Measurements from ENCODE around the gene SLC6A1. TPM values are rescaled to one million over a fixed set of nuclear protein-coding genes. Genes with fewer than 3 reads are reported as not detected.

SLC6A1 gene
- total and polyA plus RNA-seq, 5 donors from 2014 or later = not detected

DNA sequence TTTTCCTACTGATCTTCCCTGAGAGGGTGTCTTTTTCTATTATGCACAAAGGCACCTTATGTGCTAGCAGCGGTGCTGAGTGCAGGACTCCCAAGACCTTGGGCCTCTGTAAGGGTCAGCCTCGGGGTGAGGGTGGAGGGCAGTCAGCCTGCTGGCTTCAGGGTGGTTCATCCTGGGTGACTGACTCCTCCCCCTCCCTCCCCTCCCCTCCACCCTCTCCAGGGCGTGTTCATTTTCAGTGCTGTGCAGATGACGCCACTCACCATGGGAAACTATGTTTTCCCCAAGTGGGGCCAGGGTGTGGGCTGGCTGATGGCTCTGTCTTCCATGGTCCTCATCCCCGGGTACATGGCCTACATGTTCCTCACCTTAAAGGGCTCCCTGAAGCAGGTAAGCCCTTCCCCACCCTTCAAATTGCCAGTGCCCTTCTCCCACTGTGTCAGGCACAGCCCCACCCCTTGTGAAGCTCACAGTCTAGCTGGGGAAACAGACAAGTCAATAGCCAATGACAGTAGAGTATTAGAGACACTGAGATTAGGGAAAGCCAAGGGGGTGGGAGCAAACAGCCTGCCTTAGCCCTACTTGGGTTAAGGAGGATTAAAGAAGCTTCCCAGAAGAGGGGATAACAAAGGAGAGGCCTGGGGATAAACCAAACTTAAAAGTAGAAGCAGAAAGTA is 41.9 kb downstream of the SLC6A1 start:
- Mint-ChIP-seq H3K27ac (no peak overlapping the region), H3K9me3 (peaks cover 0 to 2% (median 1%) of the 10 kb centered on the region in 7 donors), H3K4me3 (no peak overlapping the region), H3K36me3 (no peaks in the 10 kb centered on the region), H3K27me3 (peaks cover 38% of the 10 kb centered on the region), H3K4me1 (peaks cover 0 to 5% (median 2%) of the 10 kb centered on the region in 4 donors)
- Histone ChIP-seq H3K4me3 (ENCODE audit: low read depth, low read length) (no peak overlapping the region), H3K9me3 (ENCODE audit: control insufficient read depth in 2 of 2, low read length in 2 of 2) (no peaks in the 10 kb centered on the region), H3K27ac (ENCODE audit: insufficient read depth, low read length, poor library complexity, severe bottlenecking) (no peak overlapping the region), H3K36me3 (ENCODE audit: control insufficient read depth, insufficient read depth, low read length) (no peaks in the 10 kb centered on the region), H3K27me3 (ENCODE audit: control insufficient read depth, insufficient read depth, low read length) (peaks cover 3% of the 10 kb centered on the region), H3K4me1 (ENCODE audit: control insufficient read depth, insufficient read depth, low read length, poor library complexity, severe bottlenecking) (no peaks in the 10 kb centered on the region)
- ATAC-seq (ENCODE audit: low read depth in 2 of 2) (no peak), DNase-seq (no peak)

DNA sequence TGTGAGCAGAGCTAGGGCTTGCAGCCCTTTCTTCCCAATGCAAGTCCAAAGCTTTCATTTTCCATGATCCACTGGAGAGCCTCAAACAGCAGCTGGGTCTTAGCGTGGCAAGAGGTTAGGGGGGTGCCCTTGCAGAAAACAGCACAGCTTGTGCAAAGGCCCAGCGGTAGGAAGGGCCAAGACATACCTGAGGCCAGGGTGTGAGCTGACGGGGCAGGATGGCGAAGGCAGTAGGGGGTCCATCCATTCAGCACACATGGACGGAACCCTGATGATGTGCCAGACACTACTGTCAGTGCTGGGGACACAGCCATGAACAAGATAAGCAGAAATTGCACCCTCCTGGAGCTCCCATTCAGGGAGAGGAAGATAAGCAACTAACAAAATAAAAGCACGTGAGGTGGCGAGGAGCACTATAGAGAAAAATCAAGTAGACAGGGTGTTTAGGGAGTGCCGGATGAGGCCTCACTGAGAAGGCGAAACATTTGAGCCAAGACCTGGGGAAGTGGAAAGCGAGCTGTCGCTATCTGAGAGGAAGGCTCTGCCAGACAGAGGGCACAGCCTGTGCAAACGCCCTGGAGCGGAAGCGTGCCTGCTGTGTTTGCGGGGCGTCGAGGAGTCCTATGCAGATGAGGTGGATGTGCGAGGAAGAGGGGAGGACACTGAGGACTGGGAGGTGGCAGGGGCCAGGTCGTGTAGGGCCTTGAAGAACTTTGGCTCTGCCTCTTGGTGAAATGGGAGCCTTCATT is 43.4 kb downstream of the SLC6A1 start:
- Mint-ChIP-seq H3K36me3 (no peaks in the 10 kb centered on the region), H3K27me3 (peaks cover 39% of the 10 kb centered on the region), H3K9me3 (peaks cover 0 to 2% (median 0%) of the 10 kb centered on the region in 7 donors), H3K4me3 (no peak overlapping the region), H3K4me1 (peaks cover 0 to 5% (median 2%) of the 10 kb centered on the region in 4 donors), H3K27ac (peak overlapping the region in 1 of 3 donors; percentile 82)
- H3K27me3 ChIP-seq (ENCODE audit: control insufficient read depth, insufficient read depth, low read length) = peaks cover 3% of the 10 kb centered on the region
- no peak overlapping the region for H3K4me3 ChIP-seq (ENCODE audit: low read depth, low read length)
- H3K9me3 ChIP-seq (ENCODE audit: control insufficient read depth in 2 of 2, low read length in 2 of 2) = no peaks in the 10 kb centered on the region
- DNase-seq = no peak
- H3K4me1 ChIP-seq (ENCODE audit: control insufficient read depth, insufficient read depth, low read length, poor library complexity, severe bottlenecking) = no peaks in the 10 kb centered on the region
- no peak overlapping the region for H3K27ac ChIP-seq (ENCODE audit: insufficient read depth, low read length, poor library complexity, severe bottlenecking)
- no peaks in the 10 kb centered on the region for H3K36me3 ChIP-seq (ENCODE audit: control insufficient read depth, insufficient read depth, low read length)
- no peak for ATAC-seq (ENCODE audit: low read depth in 2 of 2)

DNA sequence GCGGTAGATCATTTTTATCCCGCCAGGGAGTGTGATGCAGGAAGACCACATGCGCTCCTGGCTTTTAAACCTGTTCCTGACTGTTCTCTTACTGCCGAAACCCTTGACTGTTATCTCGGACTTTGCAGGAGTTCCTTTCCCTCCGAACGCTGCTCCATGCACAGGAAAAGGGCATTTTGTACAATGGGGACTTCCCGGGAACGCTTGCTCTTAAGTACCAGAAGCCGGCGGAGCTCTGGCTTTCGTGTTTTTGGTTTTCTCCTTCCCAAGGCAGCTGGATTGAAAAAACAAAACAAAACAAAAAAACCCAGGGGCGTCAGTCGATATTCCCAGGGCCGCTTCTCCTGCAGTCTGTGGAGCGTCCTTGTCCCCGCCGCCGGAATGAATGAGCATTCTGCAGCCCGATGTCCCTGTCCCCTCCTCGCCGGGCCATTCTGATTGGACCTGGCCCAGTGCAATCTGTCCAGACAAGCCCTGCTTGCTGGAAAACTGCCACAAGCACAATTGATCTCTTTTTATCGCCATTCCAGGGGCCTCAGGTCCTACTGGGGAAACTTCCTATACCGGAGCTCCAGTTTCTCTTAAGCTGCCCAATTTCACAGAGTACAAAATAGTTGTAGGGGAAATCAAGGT is 44.8 kb downstream of the SLC6A1 start:
- H3K27me3 Mint-ChIP-seq = peaks cover 39% of the 10 kb centered on the region
- DNase-seq = no peak
- peaks cover 0 to 2% (median 0%) of the 10 kb centered on the region in 7 donors for H3K9me3 Mint-ChIP-seq
- peaks cover 0 to 5% (median 2%) of the 10 kb centered on the region in 4 donors for H3K4me1 Mint-ChIP-seq
- no peaks in the 10 kb centered on the region for H3K36me3 ChIP-seq (ENCODE audit: control insufficient read depth, insufficient read depth, low read length)
- H3K36me3 Mint-ChIP-seq = no peaks in the 10 kb centered on the region
- H3K4me3 ChIP-seq (ENCODE audit: low read depth, low read length) = no peak overlapping the region
- no peaks in the 10 kb centered on the region for H3K4me1 ChIP-seq (ENCODE audit: control insufficient read depth, insufficient read depth, low read length, poor library complexity, severe bottlenecking)
- H3K27me3 ChIP-seq (ENCODE audit: control insufficient read depth, insufficient read depth, low read length) = peaks cover 3% of the 10 kb centered on the region
- H3K4me3 Mint-ChIP-seq = no peak overlapping the region
- H3K9me3 ChIP-seq (ENCODE audit: control insufficient read depth in 2 of 2, low read length in 2 of 2) = no peaks in the 10 kb centered on the region
- ATAC-seq (ENCODE audit: low read depth in 2 of 2) = no peak
- no peak overlapping the region for H3K27ac ChIP-seq (ENCODE audit: insufficient read depth, low read length, poor library complexity, severe bottlenecking)
- no peak overlapping the region for H3K27ac Mint-ChIP-seq

DNA sequence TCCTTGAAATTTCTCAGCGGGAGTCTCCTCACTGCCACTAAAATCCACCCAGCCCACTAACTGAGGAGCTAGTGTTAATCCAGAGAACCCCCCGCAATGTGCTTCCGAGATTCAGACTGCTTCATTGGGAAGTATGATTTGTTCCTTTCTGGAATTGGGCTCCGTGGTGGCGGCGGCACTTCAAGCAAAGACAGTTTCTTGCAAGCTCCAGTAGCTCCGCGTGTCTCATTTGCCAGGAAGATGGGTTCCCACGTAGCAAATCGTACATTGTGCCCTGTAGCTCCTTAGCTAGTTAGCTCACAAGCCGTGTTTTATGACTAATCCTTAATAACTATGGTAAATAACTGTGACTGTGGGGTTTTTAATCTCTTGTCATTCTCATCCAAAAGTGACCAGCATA is 45.4 kb downstream of the SLC6A1 start:
- Mint-ChIP-seq H3K9me3 (peaks cover 0 to 2% (median 0%) of the 10 kb centered on the region in 7 donors), H3K36me3 (no peaks in the 10 kb centered on the region), H3K27ac (peak overlapping the region in 1 of 3 donors; percentile 22), H3K4me1 (peaks cover 0 to 5% (median 2%) of the 10 kb centered on the region in 4 donors), H3K4me3 (no peak overlapping the region), H3K27me3 (peaks cover 39% of the 10 kb centered on the region)
- Histone ChIP-seq H3K9me3 (ENCODE audit: control insufficient read depth in 2 of 2, low read length in 2 of 2) (no peaks in the 10 kb centered on the region), H3K4me1 (ENCODE audit: control insufficient read depth, insufficient read depth, low read length, poor library complexity, severe bottlenecking) (no peaks in the 10 kb centered on the region), H3K27me3 (ENCODE audit: control insufficient read depth, insufficient read depth, low read length) (peaks cover 3% of the 10 kb centered on the region), H3K27ac (ENCODE audit: insufficient read depth, low read length, poor library complexity, severe bottlenecking) (no peak overlapping the region), H3K4me3 (ENCODE audit: low read depth, low read length) (no peak overlapping the region), H3K36me3 (ENCODE audit: control insufficient read depth, insufficient read depth, low read length) (no peaks in the 10 kb centered on the region)
- DNase-seq (no peak), ATAC-seq (ENCODE audit: low read depth in 2 of 2) (no peak)

DNA sequence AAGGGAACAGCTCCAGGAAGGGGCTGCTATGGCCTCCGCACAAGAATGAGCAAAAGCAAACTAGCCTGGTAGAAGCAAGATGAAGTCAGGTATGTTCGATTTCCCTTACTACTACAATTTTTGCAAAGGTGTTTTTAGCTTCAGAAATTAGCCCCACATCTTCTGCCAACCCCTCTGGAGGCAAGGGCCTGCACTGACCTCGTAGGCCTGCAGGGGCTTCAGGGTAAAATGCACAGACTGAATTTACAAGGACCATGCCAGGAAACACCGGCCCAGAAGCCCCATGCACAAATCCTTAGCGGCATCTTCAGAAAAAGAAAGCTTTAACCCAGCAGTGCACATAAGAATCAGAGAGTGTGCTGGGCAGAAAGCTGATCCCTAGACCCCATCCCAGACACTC is 53.0 kb downstream of the SLC6A1 start:
- Mint-ChIP-seq H3K9me3 (peaks cover 0 to 5% (median 0%) of the 10 kb centered on the region in 7 donors), H3K36me3 (no peaks in the 10 kb centered on the region), H3K27me3 (peaks cover 5% of the 10 kb centered on the region), H3K4me3 (no peak overlapping the region), H3K4me1 (no peaks in the 10 kb centered on the region), H3K27ac (no peak overlapping the region)
- no peak for ATAC-seq (ENCODE audit: low read depth in 2 of 2)
- Histone ChIP-seq H3K36me3 (ENCODE audit: control insufficient read depth, insufficient read depth, low read length) (no peaks in the 10 kb centered on the region), H3K27ac (ENCODE audit: insufficient read depth, low read length, poor library complexity, severe bottlenecking) (no peak overlapping the region), H3K4me1 (ENCODE audit: control insufficient read depth, insufficient read depth, low read length, poor library complexity, severe bottlenecking) (no peaks in the 10 kb centered on the region), H3K27me3 (ENCODE audit: control insufficient read depth, insufficient read depth, low read length) (peaks cover 2% of the 10 kb centered on the region), H3K4me3 (ENCODE audit: low read depth, low read length) (no peak overlapping the region), H3K9me3 (ENCODE audit: control insufficient read depth in 2 of 2, low read length in 2 of 2) (no peaks in the 10 kb centered on the region)
- DNase-seq = no peak

DNA sequence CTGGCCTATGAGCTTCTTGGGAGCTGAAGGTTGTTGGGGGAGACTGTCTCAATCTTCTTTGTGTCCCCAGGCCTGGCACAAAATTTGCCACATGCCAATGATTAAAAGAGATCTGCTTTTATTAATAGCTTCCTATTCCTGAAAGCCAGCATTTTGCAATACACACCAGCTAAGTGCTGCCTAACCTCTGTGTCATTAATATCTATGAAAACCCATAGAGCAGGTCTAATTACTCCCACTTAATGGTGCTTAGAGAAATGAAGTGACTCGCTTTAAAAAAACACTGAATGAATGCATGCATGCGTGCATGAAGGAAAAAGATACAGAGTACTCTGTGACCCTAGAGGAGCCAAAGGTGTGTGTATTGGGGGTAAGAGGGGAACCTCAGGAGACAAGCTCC is 55.0 kb downstream of the SLC6A1 start:
- no peaks in the 10 kb centered on the region for H3K4me1 Mint-ChIP-seq
- H3K36me3 Mint-ChIP-seq = no peaks in the 10 kb centered on the region
- DNase-seq (no peak), ATAC-seq (ENCODE audit: low read depth in 2 of 2) (no peak)
- H3K27ac Mint-ChIP-seq = no peak overlapping the region
- Histone ChIP-seq H3K27ac (ENCODE audit: insufficient read depth, low read length, poor library complexity, severe bottlenecking) (no peak overlapping the region), H3K27me3 (ENCODE audit: control insufficient read depth, insufficient read depth, low read length) (peaks cover 2% of the 10 kb centered on the region), H3K4me1 (ENCODE audit: control insufficient read depth, insufficient read depth, low read length, poor library complexity, severe bottlenecking) (no peaks in the 10 kb centered on the region), H3K9me3 (ENCODE audit: control insufficient read depth in 2 of 2, low read length in 2 of 2) (no peaks in the 10 kb centered on the region), H3K36me3 (ENCODE audit: control insufficient read depth, insufficient read depth, low read length) (no peaks in the 10 kb centered on the region), H3K4me3 (ENCODE audit: low read depth, low read length) (no peak overlapping the region)
- H3K9me3 Mint-ChIP-seq = peaks cover 0 to 5% (median 0%) of the 10 kb centered on the region in 7 donors
- H3K4me3 Mint-ChIP-seq = no peak overlapping the region
- H3K27me3 Mint-ChIP-seq = peaks cover 19% of the 10 kb centered on the region

DNA sequence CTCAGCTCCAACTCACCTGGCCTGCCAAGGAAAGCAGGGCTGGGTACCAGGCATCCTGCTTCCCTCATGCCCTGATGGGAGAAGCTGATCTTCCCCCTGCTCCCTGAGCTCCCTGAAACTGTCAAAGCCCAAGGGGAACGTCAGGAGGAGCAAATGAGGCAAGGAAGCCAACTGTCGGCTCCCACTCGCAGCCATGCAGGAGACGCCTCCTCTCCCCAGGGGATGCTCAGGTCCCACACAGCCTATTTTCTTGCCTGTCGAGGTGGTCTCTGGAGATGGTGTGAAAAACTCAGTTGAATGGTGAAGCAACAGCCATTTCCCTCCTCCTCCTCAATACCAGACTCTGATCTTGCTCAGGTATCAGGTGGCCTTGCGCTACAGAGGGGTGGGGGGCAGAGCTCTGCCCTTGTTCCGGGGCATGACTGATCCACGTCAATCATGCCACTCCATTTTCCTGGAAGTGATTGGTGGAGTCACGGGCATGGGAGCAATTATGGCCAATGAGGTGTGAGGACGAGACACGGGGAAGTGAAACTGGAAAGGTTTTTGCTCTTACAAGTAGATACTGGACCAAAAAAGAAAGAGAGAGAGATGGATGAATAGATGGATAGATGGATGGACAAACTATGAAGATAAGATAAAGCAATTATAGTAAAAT is 58.2 kb downstream of the SLC6A1 start:
- H3K4me1 ChIP-seq (ENCODE audit: control insufficient read depth, insufficient read depth, low read length, poor library complexity, severe bottlenecking) = no peaks in the 10 kb centered on the region
- Mint-ChIP-seq H3K4me3 (no peak overlapping the region), H3K9me3 (no peaks in the 10 kb centered on the region)

More for the DNA sequence above, 58.2 kb downstream of the SLC6A1 start:
- ATAC-seq (ENCODE audit: low read depth in 2 of 2) (no peak), DNase-seq (no peak)
- H3K27ac Mint-ChIP-seq = no peak overlapping the region
- no peaks in the 10 kb centered on the region for H3K36me3 Mint-ChIP-seq
- Histone ChIP-seq H3K27ac (ENCODE audit: insufficient read depth, low read length, poor library complexity, severe bottlenecking) (no peak overlapping the region), H3K4me3 (ENCODE audit: low read depth, low read length) (no peak overlapping the region), H3K9me3 (ENCODE audit: control insufficient read depth in 2 of 2, low read length in 2 of 2) (no peaks in the 10 kb centered on the region), H3K27me3 (ENCODE audit: control insufficient read depth, insufficient read depth, low read length) (peaks cover 2% of the 10 kb centered on the region), H3K36me3 (ENCODE audit: control insufficient read depth, insufficient read depth, low read length) (no peaks in the 10 kb centered on the region)
- H3K4me1 Mint-ChIP-seq = no peaks in the 10 kb centered on the region
- peaks cover 24% of the 10 kb centered on the region for H3K27me3 Mint-ChIP-seq
